Brain microvascular endothelial cell (primary cell): ENCODE measurements around the gene LAMB4.

Source experiments
- DNase-seq: peaks from one replicate; pipeline ENCODE4 v3.0.0-alpha.2; 2020
- H3K27ac ChIP-seq: fragments of 250-450 bp; sonication (Bioruptor Pico); 2 replicates; pipeline ENCODE4 v1.5.1; 2020; ENCODE audit warnings: mild to moderate bottlenecking, moderate library complexity
- H3K27me3 ChIP-seq: fragments of 250-450 bp; sonication (Bioruptor Pico); replicated peaks from 2 replicates; pipeline ENCODE4 v1.5.1; 2020; ENCODE audit warnings: mild to moderate bottlenecking
- H3K36me3 ChIP-seq: fragments of 250-450 bp; sonication (Bioruptor Pico); replicated peaks from 2 replicates; pipeline ENCODE4 v1.5.1; 2020; ENCODE audit warnings: mild to moderate bottlenecking
- H3K4me3 ChIP-seq: 2 replicates; pipeline ENCODE4 v1.5.1; 2011; ENCODE audit warnings: low read depth, mild to moderate bottlenecking, control low read depth, low read length, moderate library complexity
- CTCF ChIP-seq: IDR thresholded peaks from 2 replicates; pipeline ENCODE4 v1.5.1; 2011; ENCODE audit warnings: low read depth, mild to moderate bottlenecking, moderate library complexity, low read length, control low read depth, inconsistent platforms; ENCODE audit errors: missing control alignments
- in situ Hi-C: cut with HindIII; loops from 2 replicates; pipeline ENCODE4 v1.10.0; 2017; ENCODE audit warnings: low sequenced_read_pairs, low pct_ligation_motif_present

LAMB4 gene, protein sequence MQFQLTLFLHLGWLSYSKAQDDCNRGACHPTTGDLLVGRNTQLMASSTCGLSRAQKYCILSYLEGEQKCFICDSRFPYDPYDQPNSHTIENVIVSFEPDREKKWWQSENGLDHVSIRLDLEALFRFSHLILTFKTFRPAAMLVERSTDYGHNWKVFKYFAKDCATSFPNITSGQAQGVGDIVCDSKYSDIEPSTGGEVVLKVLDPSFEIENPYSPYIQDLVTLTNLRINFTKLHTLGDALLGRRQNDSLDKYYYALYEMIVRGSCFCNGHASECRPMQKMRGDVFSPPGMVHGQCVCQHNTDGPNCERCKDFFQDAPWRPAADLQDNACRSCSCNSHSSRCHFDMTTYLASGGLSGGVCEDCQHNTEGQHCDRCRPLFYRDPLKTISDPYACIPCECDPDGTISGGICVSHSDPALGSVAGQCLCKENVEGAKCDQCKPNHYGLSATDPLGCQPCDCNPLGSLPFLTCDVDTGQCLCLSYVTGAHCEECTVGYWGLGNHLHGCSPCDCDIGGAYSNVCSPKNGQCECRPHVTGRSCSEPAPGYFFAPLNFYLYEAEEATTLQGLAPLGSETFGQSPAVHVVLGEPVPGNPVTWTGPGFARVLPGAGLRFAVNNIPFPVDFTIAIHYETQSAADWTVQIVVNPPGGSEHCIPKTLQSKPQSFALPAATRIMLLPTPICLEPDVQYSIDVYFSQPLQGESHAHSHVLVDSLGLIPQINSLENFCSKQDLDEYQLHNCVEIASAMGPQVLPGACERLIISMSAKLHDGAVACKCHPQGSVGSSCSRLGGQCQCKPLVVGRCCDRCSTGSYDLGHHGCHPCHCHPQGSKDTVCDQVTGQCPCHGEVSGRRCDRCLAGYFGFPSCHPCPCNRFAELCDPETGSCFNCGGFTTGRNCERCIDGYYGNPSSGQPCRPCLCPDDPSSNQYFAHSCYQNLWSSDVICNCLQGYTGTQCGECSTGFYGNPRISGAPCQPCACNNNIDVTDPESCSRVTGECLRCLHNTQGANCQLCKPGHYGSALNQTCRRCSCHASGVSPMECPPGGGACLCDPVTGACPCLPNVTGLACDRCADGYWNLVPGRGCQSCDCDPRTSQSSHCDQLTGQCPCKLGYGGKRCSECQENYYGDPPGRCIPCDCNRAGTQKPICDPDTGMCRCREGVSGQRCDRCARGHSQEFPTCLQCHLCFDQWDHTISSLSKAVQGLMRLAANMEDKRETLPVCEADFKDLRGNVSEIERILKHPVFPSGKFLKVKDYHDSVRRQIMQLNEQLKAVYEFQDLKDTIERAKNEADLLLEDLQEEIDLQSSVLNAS (N-terminal part only)

DNA sequence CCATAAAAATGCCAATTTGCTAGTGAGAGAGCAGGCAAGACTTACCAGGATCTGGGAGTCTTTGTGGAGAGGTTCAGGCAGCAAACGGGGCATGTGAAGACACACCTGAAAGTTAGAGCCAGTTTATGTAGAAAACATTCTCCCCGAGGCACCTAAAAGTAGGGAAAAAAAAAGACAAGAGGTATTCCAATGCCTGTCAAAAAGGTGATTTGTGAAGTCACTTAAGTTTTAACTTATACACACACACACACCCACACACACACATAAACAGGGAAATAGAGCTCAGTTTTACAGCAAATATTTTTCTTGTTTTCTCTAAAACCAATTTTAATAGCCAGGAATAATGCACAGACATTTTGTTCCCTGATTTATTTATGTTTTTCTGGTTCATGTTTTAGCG is at the start of gene LAMB4:
Gene LAMB4, minus strand, starts transcription at position 101 of the 400 bp plus-strand sequence. CDS start 7,197 bp downstream, outside the sequence.
- Histone ChIP-seq H3K4me3 (no peak within 1 kb of the TSS), H3K27ac (no peak within 1 kb of the TSS), H3K27me3 (no peaks in the 10 kb centered on the region), H3K36me3 (no peaks in the 10 kb centered on the region)
- no peak for TF ChIP-seq CTCF
- DNase-seq = no peak
- in situ Hi-C loops = loop anchor here (25.0 kb wide), 1 partner anchor 118 kb away; the partner anchor contains the start of gene LAMB1

- Histone ChIP-seq H3K36me3 (no peaks in the 10 kb centered on the region), H3K27me3 (no peaks in the 10 kb centered on the region), H3K27ac (no peak overlapping the region), H3K4me3 (no peak overlapping the region)
- DNase-seq = no peak
- no peak for TF ChIP-seq CTCF
- in situ Hi-C loops = loop anchor here (25.0 kb wide), 1 partner anchor 284 kb away; the partner anchor contains the start of gene NRCAM
These were observed 48.2 kb upstream of the LAMB4 start for GRCh38 chr7:108178398-108178797.

- Histone ChIP-seq H3K36me3 (no peaks in the 10 kb centered on the region), H3K27me3 (no peaks in the 10 kb centered on the region), H3K27ac (no peak overlapping the region), H3K4me3 (no peak overlapping the region)
- in situ Hi-C loops = no loop called here
- DNase-seq = no peak
- TF ChIP-seq CTCF = no peak
These were observed 41.0 kb upstream of the LAMB4 start for GRCh38 chr7:108171164-108171563.

GRCh38 chr7:108170251-108170650 is 40.1 kb upstream of the LAMB4 start:
- in situ Hi-C loops = no loop called here
- no peaks in the 10 kb centered on the region for H3K36me3 ChIP-seq

More at GRCh38 chr7:108170251-108170650, 40.1 kb upstream of the LAMB4 start:
- TF ChIP-seq CTCF = no peak
- H3K27me3 ChIP-seq = no peaks in the 10 kb centered on the region
- no peak overlapping the region for H3K27ac ChIP-seq
- DNase-seq = no peak
- no peak overlapping the region for H3K4me3 ChIP-seq
